Heart right ventricle (tissue), 16 donors: ENCODE measurements around the gene CEP170B. TPM values are rescaled to one million over a fixed set of nuclear protein-coding genes. Genes with fewer than 3 reads are reported as not detected.
"Not testable (repeated sequence)": the region's sequence is repeated elsewhere in the genome, so short reads cannot be mapped to it uniquely, and the experiment has no call there.

Experiments used
- ATAC-seq, 8 donors: fragments of 200-7000 bp; cut with Tn5 transposase; one replicate each; pipeline ENCODE4 v1.9.1; 2020; ENCODE audit warnings: mild to moderate bottlenecking in 8 of 8, moderate library complexity in 8 of 8, moderate number of reproducible peaks in 1 of 8
- DNase-seq, 2 donors: peaks; one replicate each; pipeline ENCODE4 v3.0.0-alpha.2; 2020
- H3K27ac ChIP-seq, 10 donors: fragments of 200-600 bp; sonication (generic) in 2 of 10; one replicate each; pipeline versions ENCODE4 v1.5.0 to v1.8.0; 2020 to 2022; ENCODE audit warnings: mild to moderate bottlenecking in 3 of 10
- H3K27me3 ChIP-seq, 7 donors: fragments of 200-600 bp; one replicate each; pipeline ENCODE4 v1.8.0; 2021 to 2022; ENCODE audit warnings: mild to moderate bottlenecking in 2 of 7
- H3K36me3 ChIP-seq, 9 donors: fragments of 200-600 bp; sonication (generic) in 1 of 9; one replicate each; pipeline versions ENCODE4 v1.5.0 to v1.8.0; 2020 to 2022; ENCODE audit warnings: mild to moderate bottlenecking in 2 of 9
- H3K4me1 ChIP-seq, 9 donors: fragments of 200-600 bp; sonication (generic) in 1 of 9; one replicate each; pipeline versions ENCODE4 v1.5.0 to v1.8.0; 2020 to 2022; ENCODE audit warnings: mild to moderate bottlenecking in 4 of 9
- H3K4me3 ChIP-seq, 10 donors: fragments of 200-600 bp; sonication (generic) in 2 of 10; one replicate each; pipeline versions ENCODE4 v1.5.0 to v1.8.0; 2020 to 2022; ENCODE audit warnings: mild to moderate bottlenecking in 7 of 10, moderate library complexity in 2 of 10
- H3K9me3 ChIP-seq, 11 donors: fragments of 200-600 bp in 10 of 11; sonication (generic) in 2 of 11; one replicate each; pipeline versions ENCODE4 v1.5.0 to v1.8.0; 2013 to 2022; ENCODE audit warnings: mild to moderate bottlenecking in 2 of 11, control low read depth in 1 of 11, moderate library complexity in 1 of 11
- WGBS, 2 donors: extraction: QIAGEN DNeasy Blood & Tissue Kit; methylation state at CpG; one replicate each; pipeline ENCODE4 v1.1.7; 2013; ENCODE audit warnings: inconsistent platforms in 1 of 2; 5-methylcytosine and 5-hydroxymethylcytosine counted together
- intact Hi-C, 10 donors: fragments of 100-400 bp; cut with DNase I; formaldehyde crosslinking; loops; one replicate each; pipeline versions ENCODE4 v1.11.1 to v1.14.2; 2022
- polyA plus RNA-seq, 2 donors: library from polyadenylated mRNA; stranded (reverse); fragments of 200-250 nt; gene quantifications; one replicate each; pipeline ENCODE4 v1.2.3, GENCODE V29; 2013
- total RNA-seq, 10 donors: library from RNA; stranded (reverse); fragmentation: NEBNext Ultra II Directional in 3 of 10; extraction: Animal tissue kit (Norgen Biotek cat#: 25700) in 3 of 10; gene quantifications; one replicate each; pipeline versions ENCODE4 v1.2.1 to v1.2.4, GENCODE V29; 2021 to 2023
- donor health status: Arrhythmogenic right ventricular cardiomyopathy.
- donor health status: ischemic (EF 13 %, LVEDD 7.1; RV severe dilation, severe dysfunction).
- donor health status: healthy with polysubstance abuse.
- donor health status: DM: no; HTN: yes; CAD: no.
- donor health status: DM: no; HTN: no; CAD: no.
- donor health status: ischemic (EF 25% LVEDD 6.9; RV normal size, moderate dysfunction).
- donor health status: ischemic (EF 25% LVEDD 5.7; RV mildly dilated, moderate dysfunction).
- donor health status: healthy.
- donor health status: DM: yes; HTN: yes; CAD: no.
- donor health status: Ischemic cardiomyopathy.
- donor health status: ischemic (EF 35%, LVEDD 5.7; RV mildly dilated, moderate dysfunction).
- donor health status: nonischemic (EF 11% LVEDD 7.7; RV severe dilation, severe dysfunction).
- donor health status: DM: yes; HTN: yes; CAD: no.
- donor health status: PGD.
- donor health status: ischemic (EF 29% LVEDD 5.4; RV normal size, mild dysfunction).
- donor health status: nonischemic (EF 23%, LVEDD 6.1; RV moderate dilation, normal function).

CEP170B gene
- total and polyA plus RNA-seq, 12 donors: 6.8 to 13.6 (median 11.8) TPM

DNA sequence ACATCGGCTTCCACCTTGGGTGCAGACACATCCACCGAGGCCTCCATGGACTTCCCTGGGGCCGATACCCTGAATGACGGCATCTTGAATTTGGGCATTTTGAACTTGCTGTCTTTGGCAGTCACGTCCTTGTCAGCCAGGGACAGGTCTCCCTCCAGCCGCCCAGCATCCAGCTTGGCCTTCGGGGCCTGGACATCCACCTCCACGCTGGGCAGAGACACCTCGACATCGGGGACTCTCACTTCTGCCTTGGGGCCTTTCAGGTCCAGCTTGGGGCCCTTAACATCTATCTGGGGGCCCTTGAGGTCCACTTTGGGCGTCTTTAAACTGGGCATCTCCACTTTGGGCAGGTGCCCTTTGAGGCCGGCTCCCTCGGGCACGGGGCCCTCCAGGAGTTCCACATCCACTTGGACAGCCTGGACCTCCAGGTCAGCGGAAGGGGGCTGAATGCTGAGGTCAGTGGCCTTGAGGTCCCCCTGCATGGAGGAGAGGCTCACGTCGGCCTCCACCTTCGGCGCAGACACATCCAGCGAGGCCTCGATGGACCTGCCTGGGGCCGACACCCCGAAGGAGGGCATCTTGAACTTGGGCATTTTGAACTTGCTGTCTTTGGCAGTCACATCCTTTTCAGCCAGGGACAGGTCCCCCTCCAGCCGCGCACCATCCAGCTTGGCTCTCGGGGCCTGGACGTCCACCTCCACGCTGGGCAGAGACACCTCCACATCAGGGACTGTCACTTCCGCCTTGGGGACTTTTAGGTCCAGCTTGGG is 79.6 kb downstream of the CEP170B start:
- DNase-seq: peak in 1 of 2 donors; percentile 8
- H3K9me3 ChIP-seq, intact Hi-C loops, H3K36me3 ChIP-seq, H3K4me1 ChIP-seq, H3K27me3 ChIP-seq, ATAC-seq, H3K27ac ChIP-seq, H3K4me3 ChIP-seq: not testable (repeated sequence)
- WGBS, 2 donors: 90 to 96% methylated on average over 29 of the region's 29 CpGs

DNA sequence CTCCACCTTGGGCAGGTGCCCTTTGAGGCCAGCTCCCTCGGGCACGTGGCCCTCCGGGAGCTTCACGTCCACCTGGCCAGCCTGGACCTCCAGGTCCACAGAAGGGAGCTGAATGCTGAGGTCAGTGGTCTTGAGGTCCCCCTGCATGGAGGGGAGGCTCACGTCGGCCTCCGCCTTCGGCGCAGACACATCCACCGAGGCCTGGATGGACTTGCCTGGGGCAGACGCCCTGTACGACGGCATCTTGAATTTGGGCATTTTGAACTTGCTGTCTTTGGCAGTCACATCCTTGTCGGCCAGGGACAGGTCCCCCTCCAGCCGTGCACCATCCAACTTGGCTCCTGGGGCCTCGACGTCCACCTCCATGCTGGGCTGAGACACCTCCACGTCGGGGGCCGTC is 80.2 kb downstream of the CEP170B start:
- H3K27ac ChIP-seq, H3K36me3 ChIP-seq: not testable (repeated sequence)

More for the DNA sequence above, 80.2 kb downstream of the CEP170B start:
- ATAC-seq, H3K9me3 ChIP-seq, H3K4me1 ChIP-seq, intact Hi-C loops, H3K4me3 ChIP-seq, DNase-seq, H3K27me3 ChIP-seq: not testable (repeated sequence)
- WGBS, 2 donors: 87 to 97% methylated on average over 18 to 20 of the region's 20 CpGs

Other genes starting within 250 kb of the CEP170B start
- gene INF2, start 175.7 kb upstream of the CEP170B start, total RNA-seq: 10 to 100 TPM; 22.5 to 40.1 (median 27.7) TPM
- gene INF2, start 175.7 kb upstream of the CEP170B start, polyA plus RNA-seq: 10 to 100 TPM; 27.0 to 73.8 TPM
- 100 to 1,000 TPM; 159 to 295 (median 195) TPM for gene ADSS1, start 141.0 kb upstream of the CEP170B start, total RNA-seq
- 100 to 1,000 TPM in 1 of 2 donors, 10 to 100 TPM in 1; 74.6 to 220 TPM for gene ADSS1, start 141.0 kb upstream of the CEP170B start, polyA plus RNA-seq
- 10 to 100 TPM; 43.3 to 69.6 (median 50.8) TPM for gene SIVA1, start 112.1 kb upstream of the CEP170B start, total RNA-seq
- 100 to 1,000 TPM in 1 of 2 donors, 10 to 100 TPM in 1; 78.6 to 203 TPM for gene SIVA1, start 112.1 kb upstream of the CEP170B start, polyA plus RNA-seq
- 100 to 1,000 TPM in 9 of 10 donors, 10 to 100 TPM in 1; 98.1 to 152 (median 141) TPM for gene AKT1, start 69.5 kb upstream of the CEP170B start, total RNA-seq
- 100 to 1,000 TPM in 1 of 2 donors, 10 to 100 TPM in 1; 95.7 to 112 TPM for gene AKT1, start 69.5 kb upstream of the CEP170B start, polyA plus RNA-seq
- 1 to 10 TPM; 4.3 to 9.2 (median 6.9) TPM for gene ZBTB42, start 64.2 kb upstream of the CEP170B start, total RNA-seq
- 1 to 10 TPM; 1.8 to 5.9 TPM for gene ZBTB42, start 64.2 kb upstream of the CEP170B start, polyA plus RNA-seq
- gene PLD4, start 59.6 kb downstream of the CEP170B start, total RNA-seq: under 1 TPM in 9 of 10 donors, not detected in 1; 0.23 to 0.91 (median 0.50) TPM
- gene PLD4, start 59.6 kb downstream of the CEP170B start, polyA plus RNA-seq: under 1 TPM; 0.07 to 0.13 TPM
- gene AHNAK2, start 113.1 kb downstream of the CEP170B start, total RNA-seq: 10 to 100 TPM in 1 of 10 donors, 1 to 10 TPM in 9; 1.1 to 29.5 (median 2.6) TPM
- gene AHNAK2, start 113.1 kb downstream of the CEP170B start, polyA plus RNA-seq: 1 to 10 TPM; 3.5 to 4.0 TPM
- gene CLBA1, start 120.5 kb downstream of the CEP170B start, total RNA-seq: 1 to 10 TPM; 1.2 to 3.1 (median 2.4) TPM
- gene CLBA1, start 120.5 kb downstream of the CEP170B start, polyA plus RNA-seq: 1 to 10 TPM; 2.9 to 3.5 TPM
- gene CDCA4, start 155.8 kb downstream of the CEP170B start, total RNA-seq: 1 to 10 TPM; 1.5 to 6.4 (median 2.0) TPM
- gene CDCA4, start 155.8 kb downstream of the CEP170B start, polyA plus RNA-seq: 1 to 10 TPM; 2.7 to 3.2 TPM
- 1 to 10 TPM in 2 of 10 donors, under 1 TPM in 8; 0.19 to 4.1 (median 0.82) TPM for gene GPR132, start 200.2 kb downstream of the CEP170B start, total RNA-seq
- gene GPR132, start 200.2 kb downstream of the CEP170B start, polyA plus RNA-seq: under 1 TPM; 0.35 to 0.88 TPM